Measurements from ENCODE around the gene FBRSL1.

- TF ChIP-seq EP300 (IDR thresholded peaks at IDR 0.05) = no peak
- no peak for TF ChIP-seq CTCF (IDR thresholded peaks at IDR 0.05)
Observed at GRCh38 chr12:132550014-132550802, 60.3 kb downstream of the FBRSL1 start.

All from ovary (tissue), 3 donors.